PC-3 (cell line): Measurements from ENCODE around the gene CFAP20DC. TPM values are rescaled to one million over a fixed set of nuclear protein-coding genes. Genes with fewer than 3 reads are reported as not detected.

ENCODE experiments used
- ATAC-seq: fragments of 200-7000 bp; cut with Tn5 transposase; 2 replicates; pipeline ENCODE4 v1.9.1; 2020; ENCODE audit warnings: mild to moderate bottlenecking, moderate library complexity
- BruUV-seq: library from RNA; stranded (reverse); fragments of 400-500 nt; replicated peaks from 2 replicates; lab custom pipeline; 2021; lab: Mats Ljungman, UMichigan
- CTCF ChIA-PET: fragments of 300-600 bp; sonication (Branson Sonifier 250); formaldehyde crosslinking; loops from one replicate; lab custom pipeline; 2022; ENCODE audit warnings: antibody characterized with exemption; lab: Charles Lee
- POLR2A ChIA-PET: fragments of 300-600 bp; sonication (Branson Sonifier 250); formaldehyde crosslinking; loops from one replicate; lab custom pipeline; 2022; ENCODE audit warnings: antibody characterized with exemption; ENCODE audit not compliant: unreplicated experiment; lab: Charles Lee
- DNase-seq: peaks from one replicate; pipeline ENCODE4 v3.0.0-alpha.2; 2015
- H2AFZ ChIP-seq: fragments of 300-600 bp; sonication (generic); 2 replicates; pipeline ENCODE4 v1.6.0; 2016; ENCODE audit warnings: antibody characterized with exemption, low read length
- H3F3A ChIP-seq: fragments of 300-600 bp; sonication (generic); one replicate; pipeline ENCODE4 v1.6.0; 2017; ENCODE audit warnings: antibody characterized with exemption, low read length, control low read depth, mild to moderate bottlenecking; ENCODE audit not compliant: unreplicated experiment
- H3K27ac ChIP-seq: fragments of 300-600 bp; sonication (generic); 2 replicates; pipeline ENCODE4 v1.5.1; 2016; ENCODE audit warnings: mild to moderate bottlenecking, low read length
- H3K27me3 ChIP-seq: fragments of 300-600 bp; sonication (generic); 2 replicates; pipeline ENCODE4 v1.6.1; 2016; ENCODE audit warnings: low read length, mixed read lengths
- H3K36me3 ChIP-seq: fragments of 300-600 bp; sonication (generic); 2 replicates; pipeline ENCODE4 v1.6.1; 2016; ENCODE audit warnings: low read depth, mixed run types, low read length, mixed read lengths
- H3K4me1 ChIP-seq: fragments of 300-600 bp; sonication (generic); 2 replicates; pipeline ENCODE4 v1.5.1; 2016; ENCODE audit warnings: low read length; ENCODE audit not compliant: insufficient read depth
- H3K4me2 ChIP-seq: fragments of 300-600 bp; sonication (generic); 2 replicates; pipeline ENCODE4 v1.6.0; 2016; ENCODE audit warnings: low read length
- H3K4me3 ChIP-seq: fragments of 300-600 bp; sonication (generic); 2 replicates; pipeline ENCODE4 v1.5.1; 2016; ENCODE audit warnings: mild to moderate bottlenecking, low read length, mixed read lengths
- H3K79me2 ChIP-seq: fragments of 300-600 bp; sonication (generic); 2 replicates; pipeline ENCODE4 v1.6.1; 2017; ENCODE audit warnings: low read length, mixed read lengths
- H3K9ac ChIP-seq: fragments of 300-600 bp; sonication (generic); 2 replicates; pipeline ENCODE4 v1.6.0; 2016; ENCODE audit warnings: mild to moderate bottlenecking, low read length
- H3K9me2 ChIP-seq: fragments of 300-600 bp; sonication (generic); replicated peaks from 2 replicates; pipeline ENCODE4 v1.6.1; 2016; ENCODE audit warnings: mixed run types, low read length, mixed read lengths
- H3K9me3 ChIP-seq: fragments of 300-600 bp; sonication (generic); 2 replicates; pipeline ENCODE4 v1.6.1; 2016; ENCODE audit warnings: low read length, mixed read lengths
- H4K20me1 ChIP-seq: fragments of 300-600 bp; sonication (generic); 2 replicates; pipeline ENCODE4 v1.6.1; 2016; ENCODE audit warnings: low read length, mixed read lengths
- EZH2 ChIP-seq: fragments of 300-600 bp; sonication (generic); IDR thresholded peaks from one replicate; pipeline ENCODE4 v1.6.1; 2017; ENCODE audit warnings: antibody characterized with exemption, mild to moderate bottlenecking, low read length; ENCODE audit not compliant: unreplicated experiment
- EZH2phosphoT487 ChIP-seq: fragments of 300-600 bp; sonication (generic); IDR thresholded peaks from 2 replicates; pipeline ENCODE4 v1.6.1; 2018; ENCODE audit warnings: mild to moderate bottlenecking, antibody characterized with exemption, low read length, borderline replicate concordance
- intact Hi-C: fragments of 100-400 bp; cut with micrococcal nuclease; formaldehyde crosslinking; loops from 2 replicates; pipeline ENCODE4 v1.9.0; 2023
- total RNA-seq: library from RNA; depleted of rRNA; stranded (reverse); fragments of >200 nt; gene quantifications from 2 replicates; pipeline ENCODE4 v1.2.3, GENCODE V29; 2014
- TF ChIP-seq, protein P1 (sequence below): fragments of 300-600 bp; sonication (generic); conservative IDR thresholded peaks from 2 replicates; pipeline ENCODE4 v1.5.1; 2017; ENCODE audit warnings: antibody characterized with exemption, low read depth, mild to moderate bottlenecking, low read length

The CFAP20DC gene
- total RNA-seq, 1 experiment from 2014 or later = 15.4 TPM

DNA sequence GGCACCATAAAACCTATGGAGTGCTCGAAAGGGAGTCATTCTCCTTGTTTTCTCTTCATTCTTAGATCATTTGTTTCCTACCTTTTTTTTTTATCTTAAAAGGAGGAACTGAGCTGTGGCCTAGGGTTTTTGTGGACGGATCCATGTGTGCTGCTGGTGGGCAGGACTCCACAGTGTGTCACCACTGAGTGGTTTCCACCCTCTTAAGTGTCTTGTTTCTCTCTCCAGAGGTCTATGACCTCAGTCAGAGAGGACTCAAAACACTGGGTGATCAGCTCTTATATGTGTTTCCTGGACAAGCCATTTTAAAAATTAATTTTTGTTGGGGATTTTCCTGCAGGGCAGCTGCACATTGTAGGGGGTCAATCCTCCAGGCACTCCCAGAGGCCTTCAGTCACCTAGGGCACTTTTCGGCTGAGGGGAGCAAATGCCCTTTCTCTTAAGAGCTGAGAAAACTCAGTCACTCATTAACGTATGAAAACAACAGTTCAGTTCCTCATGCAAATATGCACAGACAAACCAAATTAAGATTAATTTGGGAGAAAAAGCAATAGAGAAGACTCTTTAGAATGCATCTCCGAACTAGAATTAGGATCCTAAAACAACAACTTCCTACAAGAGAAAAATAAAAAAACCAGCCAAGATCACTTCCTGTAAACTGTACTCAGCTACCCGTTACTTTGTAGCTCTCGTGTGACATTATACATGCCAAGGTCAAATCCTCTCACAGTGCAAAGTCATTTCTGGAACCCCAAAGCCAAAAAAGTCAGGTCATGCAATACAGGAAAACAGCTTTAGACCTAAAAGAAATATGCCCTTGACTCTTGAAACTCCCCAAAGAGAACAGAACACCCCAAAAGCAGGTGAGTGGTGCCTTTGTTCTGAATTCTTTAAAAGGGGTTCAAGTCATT, 355.6 kb downstream of the CFAP20DC start:
- POLR2A ChIA-PET = no interaction called here
- intact Hi-C loops = no loop called here
- ATAC-seq = no peak
- Histone ChIP-seq H3K4me2 (no peak overlapping the region), H3K27ac (no peak overlapping the region), H3K4me3 (no peak overlapping the region), H4K20me1 (no peaks in the 10 kb centered on the region), H3K79me2 (no peaks in the 10 kb centered on the region), H3K9ac (no peak overlapping the region), H3K27me3 (no peaks in the 10 kb centered on the region), H3K9me3 (peaks cover 25% of the 10 kb centered on the region), H3K9me2 (no peaks in the 10 kb centered on the region), H3K36me3 (0 out of 2 replicates have a peak, but pooled peaks cover 3% of the 10 kb centered on the region), H3K4me1 (no peaks in the 10 kb centered on the region), H3F3A (no peaks in the 10 kb centered on the region), H2AFZ (no peak overlapping the region)
- no peak for DNase-seq
- TF ChIP-seq EZH2phosphoT487 (no peak), EZH2 (no peak)
- TF ChIP-seq, protein P1, sequence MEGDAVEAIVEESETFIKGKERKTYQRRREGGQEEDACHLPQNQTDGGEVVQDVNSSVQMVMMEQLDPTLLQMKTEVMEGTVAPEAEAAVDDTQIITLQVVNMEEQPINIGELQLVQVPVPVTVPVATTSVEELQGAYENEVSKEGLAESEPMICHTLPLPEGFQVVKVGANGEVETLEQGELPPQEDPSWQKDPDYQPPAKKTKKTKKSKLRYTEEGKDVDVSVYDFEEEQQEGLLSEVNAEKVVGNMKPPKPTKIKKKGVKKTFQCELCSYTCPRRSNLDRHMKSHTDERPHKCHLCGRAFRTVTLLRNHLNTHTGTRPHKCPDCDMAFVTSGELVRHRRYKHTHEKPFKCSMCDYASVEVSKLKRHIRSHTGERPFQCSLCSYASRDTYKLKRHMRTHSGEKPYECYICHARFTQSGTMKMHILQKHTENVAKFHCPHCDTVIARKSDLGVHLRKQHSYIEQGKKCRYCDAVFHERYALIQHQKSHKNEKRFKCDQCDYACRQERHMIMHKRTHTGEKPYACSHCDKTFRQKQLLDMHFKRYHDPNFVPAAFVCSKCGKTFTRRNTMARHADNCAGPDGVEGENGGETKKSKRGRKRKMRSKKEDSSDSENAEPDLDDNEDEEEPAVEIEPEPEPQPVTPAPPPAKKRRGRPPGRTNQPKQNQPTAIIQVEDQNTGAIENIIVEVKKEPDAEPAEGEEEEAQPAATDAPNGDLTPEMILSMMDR = no peak
- CTCF ChIA-PET = no interaction called here
- no TSS peak for BruUV-seq

DNA sequence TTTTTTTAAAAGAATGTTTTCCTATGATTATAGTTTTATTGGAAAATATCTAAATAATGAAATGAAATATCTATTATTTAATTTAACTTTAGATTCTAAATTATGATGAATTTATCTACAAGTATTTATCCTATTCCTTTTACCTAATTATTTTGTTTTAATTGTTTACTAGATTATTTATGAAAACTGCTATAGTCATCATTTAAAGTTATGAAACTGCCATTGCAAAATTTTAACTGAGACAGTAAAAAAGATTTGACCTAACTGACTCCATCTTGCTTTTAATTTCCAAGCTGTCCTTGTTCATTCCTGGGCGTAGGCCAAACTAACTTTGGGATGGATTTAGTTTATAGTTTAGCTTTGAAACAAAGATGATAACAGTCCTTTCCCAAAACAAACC, 357.3 kb downstream of the CFAP20DC start:
- DNase-seq = no peak
- no peaks in the 10 kb centered on the region for H4K20me1 ChIP-seq
- intact Hi-C loops = no loop called here
- CTCF ChIA-PET = no interaction called here
- H3K27ac ChIP-seq = no peak overlapping the region
- H3K36me3 ChIP-seq = 0 out of 2 replicates have a peak, but pooled peaks cover 3% of the 10 kb centered on the region
- no peak overlapping the region for H2AFZ ChIP-seq
- no peaks in the 10 kb centered on the region for H3F3A ChIP-seq
- TF ChIP-seq EZH2phosphoT487 (no peak), EZH2 (no peak)
- TF ChIP-seq, protein P1 = no peak
- H3K4me1 ChIP-seq = no peaks in the 10 kb centered on the region
- ATAC-seq = no peak
- H3K4me2 ChIP-seq = no peak overlapping the region
- H3K9me2 ChIP-seq = no peaks in the 10 kb centered on the region
- peaks cover 25% of the 10 kb centered on the region for H3K9me3 ChIP-seq
- H3K79me2 ChIP-seq = no peaks in the 10 kb centered on the region
- no peak overlapping the region for H3K9ac ChIP-seq
- H3K4me3 ChIP-seq = no peak overlapping the region
- H3K27me3 ChIP-seq = no peaks in the 10 kb centered on the region
- BruUV-seq = no TSS peak
- POLR2A ChIA-PET = no interaction called here
